ENCODE results near the gene CDH13. TPM values are rescaled to one million over a fixed set of nuclear protein-coding genes. Genes with fewer than 3 reads are reported as not detected.

Gene CDH13
- total RNA-seq, 1 experiment from 2014 or later: 49.3 TPM

DNA sequence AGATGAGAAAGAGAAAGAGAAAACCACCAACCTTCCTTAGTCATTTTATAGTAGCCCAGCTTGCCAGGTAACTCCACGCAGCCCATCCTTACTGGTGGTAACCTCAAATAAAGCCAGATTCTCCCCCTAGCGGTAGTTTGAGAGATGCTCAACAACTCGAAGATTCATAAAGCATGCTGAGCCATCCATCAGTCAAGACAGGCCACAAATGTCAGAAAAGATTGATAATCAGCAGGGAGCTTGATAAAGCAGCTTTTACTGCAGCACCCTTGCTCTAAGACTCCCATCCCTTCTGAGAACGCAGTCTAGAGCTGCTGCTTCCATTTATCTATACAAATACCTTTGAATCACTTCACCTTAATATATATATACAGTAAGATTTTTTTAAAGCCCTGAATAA lies 729.5 kb downstream of the CDH13 start:
- H3K9me3 Mint-ChIP-seq (ENCODE audit: unreplicated experiment): no peaks in the 10 kb centered on the region
- POLR2A ChIA-PET: interaction anchor here (0.6 to 1.0 kb wide), 2 partner anchors 12 to 726 kb away, joined by 3 read pairs; no protein-coding TSS in a partner anchor
- TF ChIP-seq, protein P1, sequence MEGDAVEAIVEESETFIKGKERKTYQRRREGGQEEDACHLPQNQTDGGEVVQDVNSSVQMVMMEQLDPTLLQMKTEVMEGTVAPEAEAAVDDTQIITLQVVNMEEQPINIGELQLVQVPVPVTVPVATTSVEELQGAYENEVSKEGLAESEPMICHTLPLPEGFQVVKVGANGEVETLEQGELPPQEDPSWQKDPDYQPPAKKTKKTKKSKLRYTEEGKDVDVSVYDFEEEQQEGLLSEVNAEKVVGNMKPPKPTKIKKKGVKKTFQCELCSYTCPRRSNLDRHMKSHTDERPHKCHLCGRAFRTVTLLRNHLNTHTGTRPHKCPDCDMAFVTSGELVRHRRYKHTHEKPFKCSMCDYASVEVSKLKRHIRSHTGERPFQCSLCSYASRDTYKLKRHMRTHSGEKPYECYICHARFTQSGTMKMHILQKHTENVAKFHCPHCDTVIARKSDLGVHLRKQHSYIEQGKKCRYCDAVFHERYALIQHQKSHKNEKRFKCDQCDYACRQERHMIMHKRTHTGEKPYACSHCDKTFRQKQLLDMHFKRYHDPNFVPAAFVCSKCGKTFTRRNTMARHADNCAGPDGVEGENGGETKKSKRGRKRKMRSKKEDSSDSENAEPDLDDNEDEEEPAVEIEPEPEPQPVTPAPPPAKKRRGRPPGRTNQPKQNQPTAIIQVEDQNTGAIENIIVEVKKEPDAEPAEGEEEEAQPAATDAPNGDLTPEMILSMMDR (IDR thresholded peaks at IDR 0.05; ENCODE audit: unreplicated experiment): peak; percentile 43
- no peak overlapping the region for H3K4me3 Mint-ChIP-seq (ENCODE audit: unreplicated experiment)
- no peak overlapping the region for H3K27ac Mint-ChIP-seq (ENCODE audit: low read depth, unreplicated experiment)
- no peaks in the 10 kb centered on the region for H3K4me1 Mint-ChIP-seq (ENCODE audit: insufficient read depth, unreplicated experiment)
- no TSS peak for BruUV-seq (replicated peaks)
- peak; percentile 77 for DNase-seq (ENCODE audit: unreplicated experiment)
- no peaks in the 10 kb centered on the region for H3K36me3 Mint-ChIP-seq (ENCODE audit: insufficient read depth, unreplicated experiment)
- intact Hi-C loops (cut with micrococcal nuclease): loop anchor here (2.0 to 5.0 kb wide), 4 partner anchors 53 to 724 kb away; no protein-coding TSS in a partner anchor
- no peaks in the 10 kb centered on the region for H3K27me3 Mint-ChIP-seq (ENCODE audit: insufficient read depth, unreplicated experiment)
- CTCF ChIA-PET: interaction anchor here (0.5 to 5.8 kb wide), 36 partner anchors 8 to 1093 kb away, joined by 3 to 38 read pairs (median 4); no protein-coding TSS in a partner anchor

DNA sequence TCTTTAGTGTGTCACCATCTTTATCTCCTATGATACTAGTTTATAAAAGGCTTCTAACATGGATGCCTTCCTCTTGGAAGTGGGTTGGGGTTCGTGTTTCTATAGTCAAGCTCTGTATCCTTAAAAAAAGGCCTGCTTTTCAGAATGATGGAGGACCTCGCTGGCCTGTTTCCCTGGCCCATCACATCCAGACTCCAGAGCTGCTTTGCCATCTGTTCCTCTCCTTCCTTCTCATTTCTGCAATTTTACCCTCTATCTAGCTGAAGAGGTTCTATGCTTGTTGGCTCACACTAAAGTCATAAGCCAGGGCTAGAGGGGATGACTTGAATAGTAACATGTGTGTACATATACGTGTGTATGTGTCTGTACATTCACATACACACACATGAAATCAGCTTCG lies 730.2 kb downstream of the CDH13 start:
- DNase-seq (ENCODE audit: unreplicated experiment): no peak
- no peaks in the 10 kb centered on the region for H3K27me3 Mint-ChIP-seq (ENCODE audit: insufficient read depth, unreplicated experiment)
- no peak overlapping the region for H3K4me3 Mint-ChIP-seq (ENCODE audit: unreplicated experiment)
- ChIA-PET CTCF (interaction anchor here (0.5 to 5.8 kb wide), 34 partner anchors 9 to 1093 kb away, joined by 3 to 38 read pairs (median 4); no protein-coding TSS in a partner anchor), POLR2A (interaction anchor here (0.6 kb wide), 1 partner anchor 1092 kb away, joined by 5 read pairs; no protein-coding TSS in a partner anchor)
- TF ChIP-seq, protein P1 (IDR thresholded peaks at IDR 0.05; ENCODE audit: unreplicated experiment): no peak
- no peak overlapping the region for H3K27ac Mint-ChIP-seq (ENCODE audit: low read depth, unreplicated experiment)
- intact Hi-C loops (cut with micrococcal nuclease): loop anchor here (2.0 to 5.0 kb wide), 4 partner anchors 54 to 725 kb away; no protein-coding TSS in a partner anchor
- no peaks in the 10 kb centered on the region for H3K4me1 Mint-ChIP-seq (ENCODE audit: insufficient read depth, unreplicated experiment)
- H3K36me3 Mint-ChIP-seq (ENCODE audit: insufficient read depth, unreplicated experiment): no peaks in the 10 kb centered on the region
- BruUV-seq (replicated peaks): no TSS peak
- no peaks in the 10 kb centered on the region for H3K9me3 Mint-ChIP-seq (ENCODE audit: unreplicated experiment)

DNA sequence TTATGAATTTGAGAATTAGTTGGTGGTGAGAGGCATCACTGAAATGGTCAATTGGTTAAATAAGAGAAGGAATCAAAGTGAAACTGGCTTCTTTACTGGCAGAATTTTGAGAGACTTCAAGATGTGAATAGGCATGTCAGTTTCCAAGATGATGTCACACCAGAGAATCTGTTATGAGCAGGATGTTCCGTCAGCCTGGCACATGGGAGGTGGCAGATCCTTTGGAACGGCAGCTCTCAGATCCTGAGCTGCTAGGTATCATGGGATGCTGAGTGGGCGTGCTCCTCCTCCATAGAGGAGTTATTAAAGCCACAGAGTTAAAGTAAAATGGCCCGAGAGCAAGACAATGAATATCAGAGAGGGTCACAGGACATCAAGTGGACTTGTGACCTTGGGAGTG lies 736.8 kb downstream of the CDH13 start:
- H3K4me1 Mint-ChIP-seq (ENCODE audit: insufficient read depth, unreplicated experiment): peaks cover 12% of the 10 kb centered on the region
- H3K9me3 Mint-ChIP-seq (ENCODE audit: unreplicated experiment): peaks cover 7% of the 10 kb centered on the region
- DNase-seq (ENCODE audit: unreplicated experiment): no peak
- TF ChIP-seq, protein P1 (IDR thresholded peaks at IDR 0.05; ENCODE audit: unreplicated experiment): no peak
- no TSS peak for BruUV-seq (replicated peaks)
- H3K27me3 Mint-ChIP-seq (ENCODE audit: insufficient read depth, unreplicated experiment): no peaks in the 10 kb centered on the region
- intact Hi-C loops (cut with micrococcal nuclease): no loop called here
- H3K27ac Mint-ChIP-seq (ENCODE audit: low read depth, unreplicated experiment): no peak overlapping the region
- no peaks in the 10 kb centered on the region for H3K36me3 Mint-ChIP-seq (ENCODE audit: insufficient read depth, unreplicated experiment)
- POLR2A ChIA-PET: no interaction called here
- CTCF ChIA-PET: interaction anchor here (0.6 to 5.1 kb wide), 4 partner anchors 8 to 28 kb away, joined by 3 to 38 read pairs (median 3); no protein-coding TSS in a partner anchor
- H3K4me3 Mint-ChIP-seq (ENCODE audit: unreplicated experiment): no peak overlapping the region

DNA sequence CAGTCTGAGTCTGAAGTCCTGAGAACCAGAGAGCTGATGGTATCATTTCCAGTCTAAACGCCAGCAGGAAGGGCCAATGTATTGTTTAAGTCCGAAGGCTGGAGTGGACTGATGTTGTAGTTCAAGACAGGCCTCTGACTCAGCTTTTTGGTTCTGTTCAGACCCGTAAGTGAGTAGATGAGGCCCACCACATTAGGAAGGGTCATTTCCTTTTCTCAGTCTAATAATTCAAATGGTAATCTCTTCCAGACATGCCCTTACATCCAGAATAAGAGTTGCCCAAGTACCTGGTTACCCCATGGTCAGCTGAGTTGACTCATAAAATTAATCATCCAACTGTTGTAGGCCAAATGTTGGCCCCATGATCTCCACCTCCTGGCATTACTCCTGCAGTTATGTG lies 738.4 kb downstream of the CDH13 start:
- Mint-ChIP-seq H3K4me3 (ENCODE audit: unreplicated experiment) (no peak overlapping the region), H3K9me3 (ENCODE audit: unreplicated experiment) (peaks cover 7% of the 10 kb centered on the region), H3K27me3 (ENCODE audit: insufficient read depth, unreplicated experiment) (no peaks in the 10 kb centered on the region), H3K36me3 (ENCODE audit: insufficient read depth, unreplicated experiment) (no peaks in the 10 kb centered on the region), H3K4me1 (ENCODE audit: insufficient read depth, unreplicated experiment) (peaks cover 12% of the 10 kb centered on the region), H3K27ac (ENCODE audit: low read depth, unreplicated experiment) (peak overlapping the region; percentile 53)
- intact Hi-C loops (cut with micrococcal nuclease): no loop called here
- DNase-seq (ENCODE audit: unreplicated experiment): peak; percentile 68
- TF ChIP-seq, protein P1 (IDR thresholded peaks at IDR 0.05; ENCODE audit: unreplicated experiment): no peak
- CTCF ChIA-PET: interaction anchor here (5.1 kb wide), 1 partner anchor 10 kb away, joined by 38 read pairs; no protein-coding TSS in a partner anchor
- no TSS peak for BruUV-seq (replicated peaks)
- POLR2A ChIA-PET: interaction anchor here (1.3 kb wide), 1 partner anchor 16 kb away, joined by 3 read pairs; no protein-coding TSS in a partner anchor

Data from MCF 10A (cell line).